SKM-1 treated with dmso at 0.1 percent for 144 hours (cell line): ENCODE data around the gene GALNTL6.
"Not testable (repeated sequence)": the region's sequence is repeated elsewhere in the genome, so short reads cannot be mapped to it uniquely, and the experiment has no call there.

Source experiments
- DNase-seq: peaks from one replicate; lab custom pipeline; 2025; ENCODE audit not compliant: unreplicated experiment; lab: John Stamatoyannopoulos, UW

Gene GALNTL6

GRCh38 chr4:172970189-172970588 is 1157.0 kb downstream of the GALNTL6 start:
- DNase-seq, result not testable (repeated sequence)

- no peak for DNase-seq
Measured at GRCh38 chr4:172974586-172974985, 1161.4 kb downstream of the GALNTL6 start.

- DNase-seq, result no peak
Measured at GRCh38 chr4:172975651-172976229, 1162.5 kb downstream of the GALNTL6 start.

GRCh38 chr4:172977491-172978041 is 1164.4 kb downstream of the GALNTL6 start:
- not testable (repeated sequence) for DNase-seq

GRCh38 chr4:172978848-172979247 is 1165.6 kb downstream of the GALNTL6 start:
- DNase-seq, result no peak

GRCh38 chr4:172979332-172979731 is 1166.1 kb downstream of the GALNTL6 start:
- no peak for DNase-seq

- DNase-seq, result no peak
Measured at GRCh38 chr4:172980219-172980618, 1167.0 kb downstream of the GALNTL6 start.

GRCh38 chr4:172982151-172982590 is 1169.0 kb downstream of the GALNTL6 start:
- no peak for DNase-seq

- no peak for DNase-seq
Measured at GRCh38 chr4:172983014-172983413, 1169.8 kb downstream of the GALNTL6 start.

- no peak for DNase-seq
Measured at GRCh38 chr4:172983631-172984030, 1170.4 kb downstream of the GALNTL6 start.

GRCh38 chr4:172985552-172985951 is 1172.3 kb downstream of the GALNTL6 start:
- no peak for DNase-seq

GRCh38 chr4:172986114-172986513 is 1172.9 kb downstream of the GALNTL6 start:
- DNase-seq, result no peak

- no peak for DNase-seq
Measured at GRCh38 chr4:172989984-172990820, 1177.0 kb downstream of the GALNTL6 start.

GRCh38 chr4:172992648-172993378 is 1179.6 kb downstream of the GALNTL6 start:
- no peak for DNase-seq

GRCh38 chr4:172995161-172995560 is 1182.0 kb downstream of the GALNTL6 start:
- DNase-seq, result no peak

- no peak for DNase-seq
Measured at GRCh38 chr4:172995704-172996103, 1182.5 kb downstream of the GALNTL6 start.

GRCh38 chr4:172996571-172997216 is 1183.5 kb downstream of the GALNTL6 start:
- no peak for DNase-seq

- no peak for DNase-seq
Measured at GRCh38 chr4:172997217-172997609, 1184.0 kb downstream of the GALNTL6 start.

- DNase-seq, result no peak
Measured at GRCh38 chr4:172997856-172998255, 1184.7 kb downstream of the GALNTL6 start.

GRCh38 chr4:172998527-172999469 is 1185.6 kb downstream of the GALNTL6 start:
- peak; percentile 68 for DNase-seq
